ENCODE data around the gene ODC1. TPM values are rescaled to one million over a fixed set of nuclear protein-coding genes. Genes with fewer than 3 reads are reported as not detected.

ODC1 gene
- polyA plus RNA-seq, 1 experiment, result 86.9 TPM

- CTCF ChIA-PET, result interaction anchor here (0.8 to 5.7 kb wide), 3 partner anchors 19 to 48 kb away, joined by 3 to 24 read pairs (median 4); no protein-coding TSS in a partner anchor
- DNase-seq (ENCODE audit: low read depth), result no peak
- no peak overlapping the region for H3K4me3 ChIP-seq (ENCODE audit: low read depth, low read length)
- H3K27me3 ChIP-seq (ENCODE audit: control insufficient read depth, insufficient read depth, low read length), result no peaks in the 10 kb centered on the region
- no peak for TF ChIP-seq CTCF (IDR thresholded peaks at IDR 0.05; ENCODE audit: insufficient read depth, low read depth, low read length)
- POLR2A ChIA-PET, result no interaction called here
- no peaks in the 10 kb centered on the region for H3K36me3 ChIP-seq (ENCODE audit: control insufficient read depth, insufficient read depth, low read length)
Measured at GRCh38 chr2:10390369-10390801, 57.7 kb downstream of the ODC1 start.

Small RNA genes within 50 kb of the gene (small RNA-seq; reads per million reads assigned to genes)
- 1.3 reads per million for gene SNORA80B (ENCODE audit: insufficient read length, low read depth, low replicate concordance)

Other genes with a start within 250 kb of the ODC1 start
- 8.1 and 17.6 TPM in 2 replicates for gene HPCAL1, start 145.4 kb downstream of the ODC1 start, polyA plus RNA-seq (2011; rRNA removed)
- gene NOL10, start 241.6 kb upstream of the ODC1 start, polyA plus RNA-seq (2011; rRNA removed), result 13.6 and 20.3 TPM in 2 replicates